ENCODE results near the gene IGFBP4.

Gene IGFBP4

GRCh38 chr17:40493697-40494096 is 50.4 kb downstream of the IGFBP4 start:
- DNase-seq = no peak

- DNase-seq = no peak
These were observed 51.9 kb downstream of the IGFBP4 start for GRCh38 chr17:40495140-40495539.

- DNase-seq = no peak
These were observed 52.9 kb downstream of the IGFBP4 start for GRCh38 chr17:40496170-40496569.

DNA sequence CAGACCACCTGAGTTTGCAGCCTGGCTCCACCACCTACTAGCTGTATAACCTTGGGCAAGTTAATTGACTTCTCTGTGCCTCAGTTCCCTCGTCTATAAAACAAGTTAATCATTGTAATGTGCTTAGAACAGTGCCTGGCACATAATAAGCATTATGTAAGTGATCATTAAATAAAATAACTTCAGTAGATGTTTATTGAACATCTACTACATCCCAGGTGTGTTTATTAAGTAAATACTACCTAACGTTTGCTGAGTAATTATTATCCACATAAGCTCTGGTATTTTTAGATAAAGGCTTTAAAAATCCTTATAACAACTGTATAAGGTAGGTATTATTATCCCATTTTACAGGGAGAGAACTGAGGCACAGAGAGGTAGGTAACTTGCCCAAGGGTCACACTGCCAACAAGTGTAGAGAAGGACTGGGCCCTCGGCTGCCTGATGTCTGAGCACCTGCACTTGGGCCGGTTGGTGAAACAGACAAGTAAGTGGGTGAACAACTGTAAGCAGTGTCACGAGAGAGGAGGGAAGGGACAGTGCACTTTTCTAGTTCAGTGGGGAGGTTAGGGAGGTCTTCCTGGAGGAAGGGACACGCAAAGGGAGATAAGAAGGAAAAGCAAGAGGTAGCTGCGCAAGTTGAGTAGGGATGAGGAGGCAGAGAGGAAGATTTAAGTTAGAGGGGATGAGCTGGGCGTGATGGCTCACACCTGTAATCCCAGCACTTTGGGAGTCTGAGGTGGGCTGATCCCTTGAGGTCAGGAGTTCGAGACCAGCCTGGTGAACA is 53.6 kb downstream of the IGFBP4 start:
- no peak for DNase-seq

DNA sequence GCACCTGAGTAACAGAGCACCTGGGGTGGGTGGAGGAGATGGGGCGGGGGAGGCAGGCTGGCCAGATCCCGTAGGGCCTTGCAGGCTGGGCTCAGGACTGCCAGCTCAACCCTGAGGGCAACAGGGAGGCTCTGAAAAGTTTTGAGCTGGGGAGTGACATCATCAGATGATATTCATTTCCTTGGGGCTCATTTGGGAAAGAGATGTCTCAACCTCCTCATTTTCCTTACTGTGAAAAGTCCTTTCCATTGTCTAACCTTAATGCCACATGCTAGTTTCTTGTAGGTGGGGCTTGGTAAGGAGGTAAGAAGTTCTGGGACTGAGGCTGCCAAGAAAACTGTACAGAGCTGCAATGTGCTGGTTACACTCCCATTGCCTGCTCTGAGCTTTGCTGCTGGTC is 54.4 kb downstream of the IGFBP4 start:
- DNase-seq = no peak

- no peak for DNase-seq
These were observed 55.2 kb downstream of the IGFBP4 start for GRCh38 chr17:40498281-40499084.

DNA sequence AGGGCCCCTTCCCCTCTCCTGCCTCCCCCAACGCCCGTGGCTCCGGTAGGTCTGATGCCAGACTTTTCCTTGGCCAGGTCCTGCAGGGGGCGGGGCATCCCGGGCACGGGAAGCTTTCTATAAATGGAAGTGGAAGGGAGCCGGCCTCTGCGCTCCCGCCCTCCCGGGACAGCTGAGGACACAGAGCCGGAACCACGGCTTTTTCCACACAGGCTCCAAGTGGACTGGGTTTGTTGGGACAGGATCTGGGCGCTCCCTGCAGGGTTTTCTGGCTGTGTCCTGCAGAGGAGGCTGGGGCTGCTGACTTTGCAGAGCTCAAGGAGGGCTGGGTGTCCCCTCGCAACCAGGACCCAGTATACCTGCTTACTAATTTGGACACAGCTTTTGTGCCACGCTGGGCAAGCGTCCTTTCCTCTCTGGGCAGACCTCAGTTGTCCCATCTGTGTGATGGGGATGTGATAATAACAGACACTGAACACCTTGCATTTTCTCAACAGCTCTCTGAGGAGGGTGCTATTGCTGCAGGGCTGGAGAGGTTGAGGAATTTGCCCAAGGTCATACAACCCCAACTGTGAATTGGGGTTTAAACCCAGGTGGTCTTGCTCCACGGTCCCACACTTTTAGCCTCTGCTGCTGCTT is 56.4 kb downstream of the IGFBP4 start:
- no peak for DNase-seq

GRCh38 chr17:40500190-40500589 is 56.9 kb downstream of the IGFBP4 start:
- no peak for DNase-seq

- no peak for DNase-seq
These were observed 57.5 kb downstream of the IGFBP4 start for GRCh38 chr17:40500709-40501108.

- DNase-seq = no peak
These were observed 58.3 kb downstream of the IGFBP4 start, which contains the start of gene TNS4 for GRCh38 chr17:40501499-40501911. TSS of gene TNS4 (minus strand) at chr17:40501623. CDS start at chr17:40496425, 5,198 bp downstream.

DNA sequence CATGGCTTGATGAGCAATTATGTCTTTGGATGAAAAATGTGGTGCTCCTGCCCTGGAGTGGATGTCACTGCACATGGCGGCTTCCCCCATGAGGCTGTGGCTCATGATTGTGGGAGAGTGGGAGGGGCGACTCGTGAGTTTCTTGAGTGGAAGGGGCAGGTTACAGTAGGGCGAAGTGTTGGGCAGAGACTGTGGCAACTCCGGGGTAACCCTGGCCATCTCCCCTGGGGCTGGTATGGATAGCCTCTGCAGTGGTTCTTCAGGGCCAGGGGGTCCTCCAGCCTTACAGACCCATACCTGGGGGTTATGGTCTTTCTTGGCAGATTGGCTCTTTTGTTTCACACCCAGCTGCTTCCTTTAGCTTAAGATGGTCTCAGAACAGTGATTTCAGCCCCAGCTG is 59.5 kb downstream of the IGFBP4 start:
- DNase-seq = no peak

GRCh38 chr17:40503154-40503553 is 59.9 kb downstream of the IGFBP4 start:
- DNase-seq = no peak

DNA sequence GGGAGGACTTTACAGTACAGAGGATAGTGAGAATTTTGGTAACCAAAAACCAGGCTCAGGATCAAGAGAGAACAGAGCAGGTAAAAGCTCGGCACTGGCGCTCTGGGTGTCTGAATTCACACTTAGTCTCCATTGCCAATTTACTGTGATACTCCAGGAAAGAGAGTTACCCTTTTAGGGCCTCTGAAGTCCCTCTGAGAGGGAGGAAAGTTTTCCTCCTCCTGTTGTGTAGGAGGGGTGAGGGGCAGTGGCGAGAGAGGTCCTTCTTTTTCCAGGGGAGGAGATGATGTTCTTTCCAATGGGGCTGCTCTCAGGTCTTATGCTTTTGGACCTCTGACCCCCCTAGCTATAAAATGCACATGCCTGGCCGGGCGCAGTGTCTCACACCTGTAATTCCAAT is 63.5 kb downstream of the IGFBP4 start:
- no peak for DNase-seq

Data from MV-4-11 (cell line).